Fibroblast of pulmonary artery (primary cell): Measurements from ENCODE around the gene KSR1.

Experiments used
- DNase-seq: peaks from one replicate; pipeline ENCODE4 v3.0.0-alpha.2; 2010; ENCODE audit warnings: low read depth
- H3K4me3 ChIP-seq: replicated peaks from 2 replicates; pipeline ENCODE4 v1.5.1; 2011; ENCODE audit warnings: low read depth, mild to moderate bottlenecking, control low read depth, low read length, moderate library complexity
- TF ChIP-seq, protein P1 (sequence below): IDR thresholded peaks from 2 replicates; pipeline ENCODE4 v1.5.1; 2011; ENCODE audit warnings: mild to moderate bottlenecking, control low read depth, low read length, inconsistent platforms; ENCODE audit errors: missing control alignments

KSR1 gene

DNA sequence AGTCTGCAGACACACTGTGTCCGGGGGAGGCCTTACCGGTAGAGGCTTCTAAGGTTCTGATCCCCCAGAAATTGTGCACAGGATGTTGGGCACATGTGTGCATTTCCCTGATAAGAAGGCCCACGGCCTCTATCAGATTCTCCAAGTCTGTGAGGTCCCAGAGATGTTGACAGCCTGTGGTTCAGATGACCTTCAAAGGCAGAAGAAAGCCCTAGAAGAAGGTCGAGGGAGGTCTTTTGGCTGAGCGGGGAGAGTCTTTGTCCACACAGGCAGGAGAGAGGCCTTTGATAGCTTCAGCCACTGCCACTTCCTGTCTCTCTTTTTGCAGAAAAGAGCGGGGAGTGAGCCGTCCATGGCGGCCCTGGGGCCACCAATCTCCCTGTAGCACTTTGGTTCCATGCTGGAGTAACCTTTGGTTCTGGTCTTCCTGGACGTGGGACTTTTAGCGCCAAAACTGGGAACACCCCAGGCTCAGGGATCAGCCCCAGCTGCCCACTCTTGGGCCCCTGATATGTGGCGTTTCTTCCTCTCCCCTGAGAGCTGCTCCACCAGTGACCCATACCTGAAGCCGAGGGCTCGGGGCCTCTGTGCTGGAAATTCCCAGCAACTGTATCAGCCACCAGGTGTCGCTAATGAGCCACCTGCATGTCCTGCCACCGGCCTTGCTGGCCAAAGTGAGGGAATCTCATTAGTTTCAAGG is 146.6 kb downstream of the KSR1 start:
- DNase-seq = peak; percentile 80
- no peak overlapping the region for H3K4me3 ChIP-seq
- TF ChIP-seq, protein P1, sequence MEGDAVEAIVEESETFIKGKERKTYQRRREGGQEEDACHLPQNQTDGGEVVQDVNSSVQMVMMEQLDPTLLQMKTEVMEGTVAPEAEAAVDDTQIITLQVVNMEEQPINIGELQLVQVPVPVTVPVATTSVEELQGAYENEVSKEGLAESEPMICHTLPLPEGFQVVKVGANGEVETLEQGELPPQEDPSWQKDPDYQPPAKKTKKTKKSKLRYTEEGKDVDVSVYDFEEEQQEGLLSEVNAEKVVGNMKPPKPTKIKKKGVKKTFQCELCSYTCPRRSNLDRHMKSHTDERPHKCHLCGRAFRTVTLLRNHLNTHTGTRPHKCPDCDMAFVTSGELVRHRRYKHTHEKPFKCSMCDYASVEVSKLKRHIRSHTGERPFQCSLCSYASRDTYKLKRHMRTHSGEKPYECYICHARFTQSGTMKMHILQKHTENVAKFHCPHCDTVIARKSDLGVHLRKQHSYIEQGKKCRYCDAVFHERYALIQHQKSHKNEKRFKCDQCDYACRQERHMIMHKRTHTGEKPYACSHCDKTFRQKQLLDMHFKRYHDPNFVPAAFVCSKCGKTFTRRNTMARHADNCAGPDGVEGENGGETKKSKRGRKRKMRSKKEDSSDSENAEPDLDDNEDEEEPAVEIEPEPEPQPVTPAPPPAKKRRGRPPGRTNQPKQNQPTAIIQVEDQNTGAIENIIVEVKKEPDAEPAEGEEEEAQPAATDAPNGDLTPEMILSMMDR = peak; percentile 97

GRCh38 chr17:27603421-27603770 is 147.1 kb downstream of the KSR1 start:
- DNase-seq = no peak
- no peak overlapping the region for H3K4me3 ChIP-seq
- TF ChIP-seq, protein P1 = no peak

GRCh38 chr17:27603880-27604794 is 147.9 kb downstream of the KSR1 start:
- TF ChIP-seq, protein P1 = no peak
- no peak for DNase-seq
- no peak overlapping the region for H3K4me3 ChIP-seq

DNA sequence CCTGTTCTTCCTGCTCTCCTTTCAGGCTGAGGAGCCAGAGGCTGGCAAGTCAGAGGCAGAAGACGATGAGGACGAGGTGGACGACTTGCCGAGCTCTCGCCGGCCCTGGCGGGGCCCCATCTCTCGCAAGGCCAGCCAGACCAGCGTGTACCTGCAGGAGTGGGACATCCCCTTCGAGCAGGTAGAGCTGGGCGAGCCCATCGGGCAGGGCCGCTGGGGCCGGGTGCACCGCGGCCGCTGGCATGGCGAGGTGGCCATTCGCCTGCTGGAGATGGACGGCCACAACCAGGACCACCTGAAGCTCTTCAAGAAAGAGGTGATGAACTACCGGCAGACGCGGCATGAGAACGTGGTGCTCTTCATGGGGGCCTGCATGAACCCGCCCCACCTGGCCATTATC is 149.2 kb downstream of the KSR1 start:
- no peak overlapping the region for H3K4me3 ChIP-seq
- TF ChIP-seq, protein P1 = no peak
- no peak for DNase-seq

DNA sequence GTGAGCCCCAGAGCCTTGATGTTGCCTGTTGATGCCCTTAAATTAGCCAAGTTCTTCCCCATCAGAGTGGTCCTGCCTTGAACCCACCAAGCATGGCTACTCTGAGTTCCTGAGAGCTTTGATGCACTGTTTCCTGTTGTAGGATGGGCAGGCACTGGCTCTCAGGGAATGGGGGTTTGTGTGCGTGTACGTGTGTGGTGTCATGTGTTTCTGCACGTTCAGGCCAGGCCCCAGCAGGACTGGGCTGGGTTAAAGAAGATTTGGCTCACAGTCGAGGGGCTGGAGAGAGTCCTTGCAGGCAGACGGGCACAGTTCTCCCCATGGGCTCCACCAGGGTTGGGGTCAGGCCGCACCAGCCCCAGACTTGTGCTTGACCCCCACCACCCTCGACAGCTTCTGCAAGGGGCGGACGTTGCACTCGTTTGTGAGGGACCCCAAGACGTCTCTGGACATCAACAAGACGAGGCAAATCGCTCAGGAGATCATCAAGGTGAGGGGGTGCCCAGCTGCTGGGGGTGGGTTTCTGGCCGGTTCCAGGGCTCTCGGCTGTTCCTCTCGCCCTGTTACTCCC is 151.4 kb downstream of the KSR1 start:
- DNase-seq = no peak
- no peak overlapping the region for H3K4me3 ChIP-seq
- TF ChIP-seq, protein P1 = no peak

DNA sequence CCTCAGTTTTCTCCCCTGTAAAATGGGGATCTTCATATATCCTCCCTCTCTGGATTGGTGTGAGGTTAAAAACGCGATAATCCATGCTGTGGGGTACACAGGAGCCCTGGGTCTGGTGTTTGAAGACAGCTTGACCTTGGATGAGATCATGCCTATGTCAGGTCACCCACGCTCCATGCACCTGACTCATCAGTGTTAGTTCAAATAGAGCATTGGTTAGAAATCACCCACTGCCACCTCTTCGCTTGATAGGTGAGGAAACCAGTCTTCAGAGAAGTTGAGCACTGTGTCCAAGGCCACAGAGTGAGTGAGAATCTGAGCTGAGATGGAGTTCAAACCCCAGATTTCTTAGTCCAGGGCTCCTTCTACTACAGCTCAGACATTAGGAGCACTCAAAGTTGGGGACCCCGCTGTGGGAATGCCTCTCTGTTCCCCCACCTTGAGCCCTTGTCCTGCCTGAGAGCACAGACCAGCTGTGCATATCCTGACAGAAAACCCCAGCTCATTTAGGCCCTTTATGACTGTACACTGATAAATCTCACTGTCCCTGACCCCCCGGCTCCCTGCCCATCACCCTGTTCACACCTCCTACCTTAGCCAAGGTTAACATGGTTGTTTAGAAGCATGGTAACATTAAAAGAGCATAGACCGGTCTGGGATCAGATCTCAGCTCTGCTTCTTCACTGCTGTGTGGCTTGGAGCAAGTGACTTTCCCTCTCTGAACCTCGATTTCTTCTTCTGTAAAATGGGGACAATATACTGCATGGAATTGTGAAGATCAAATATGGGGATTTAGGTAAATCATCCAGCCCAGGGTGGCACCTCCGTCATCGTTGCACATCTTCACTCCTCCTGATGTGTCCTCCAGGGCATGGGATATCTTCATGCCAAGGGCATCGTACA is 152.3 kb downstream of the KSR1 start:
- no peak overlapping the region for H3K4me3 ChIP-seq
- TF ChIP-seq, protein P1 = no peak
- no peak for DNase-seq
